Right lobe of liver (tissue), 6 donors: ENCODE data around the gene LDAH. TPM values are rescaled to one million over a fixed set of nuclear protein-coding genes. Genes with fewer than 3 reads are reported as not detected.

Experiments used
- ATAC-seq, 4 donors: fragments of 200-7000 bp; cut with Tn5 transposase; one replicate each; pipeline ENCODE4 v1.9.1; 2020; ENCODE audit warnings: mild to moderate bottlenecking in 4 of 4, moderate library complexity in 4 of 4
- DNase-seq, 3 donors: peaks; one replicate each; pipeline ENCODE4 v3.0.0-alpha.2; 2020
- H3K27ac ChIP-seq, 3 donors: fragments of 200-600 bp; one replicate each; pipeline ENCODE4 v1.8.0; 2022
- H3K27me3 ChIP-seq, 2 donors: fragments of 200-600 bp; one replicate each; pipeline ENCODE4 v1.8.0; 2022
- H3K36me3 ChIP-seq, 4 donors: fragments of 200-600 bp; sonication (generic) in 1 of 4; one replicate each; pipeline versions ENCODE4 v1.5.1 to v1.8.0; 2017 to 2022; ENCODE audit warnings: control low read depth in 1 of 4
- H3K4me1 ChIP-seq, 4 donors: fragments of 200-600 bp; sonication (generic) in 1 of 4; one replicate each; pipeline versions ENCODE4 v1.5.1 to v1.8.0; 2017 to 2022; ENCODE audit warnings: control low read depth in 1 of 4
- H3K4me3 ChIP-seq, 3 donors: fragments of 200-600 bp; one replicate each; pipeline ENCODE4 v1.8.0; 2022
- H3K9me3 ChIP-seq, 4 donors: fragments of 200-600 bp; sonication (generic) in 1 of 4; one replicate each; pipeline versions ENCODE4 v1.5.1 to v1.8.0; 2017 to 2022; ENCODE audit warnings: control low read depth in 1 of 4
- CTCF ChIP-seq, 4 donors: fragments of 200-600 bp in 3 of 4; fragments of 450-650 bp in 1 of 4; IDR thresholded peaks; one replicate each; pipeline versions ENCODE4 v1.5.1 to v1.8.0; 2016 to 2022; ENCODE audit warnings: antibody characterized with exemption in 4 of 4, mild to moderate bottlenecking in 2 of 4
- POLR2A ChIP-seq: fragments of 450-650 bp; IDR thresholded peaks from one replicate; pipeline ENCODE4 v1.6.1; 2017; ENCODE audit warnings: antibody characterized with exemption, mild to moderate bottlenecking
- WGBS: methylation state at CpG from one replicate; pipeline ENCODE4 v1.1.6; 2018; ENCODE audit warnings: low coverage, low lambda C conversion rate; ENCODE audit not compliant: insufficient coverage; ENCODE audit errors: missing lambda C conversion rate; 5-methylcytosine and 5-hydroxymethylcytosine counted together
- intact Hi-C, 2 donors: fragments of 100-400 bp; cut with DNase I; formaldehyde crosslinking; loops; one replicate each; pipeline versions ENCODE4 v1.11.2 to v1.14.1; 2022
- total RNA-seq, 6 experiments: library from RNA; depleted of rRNA in 2 of 6; stranded (reverse); fragments of >200 nt in 2 of 6; fragmentation: NEBNext Ultra II Directional in 3 of 6; extraction: Animal tissue kit (Norgen Biotek cat#: 25700) in 3 of 6; gene quantifications; one replicate each; pipeline versions ENCODE4 v1.1.0 to v1.2.4, GENCODE V29; 2016 to 2023
- donor health status: DM: no; HTN: yes; CAD: no.
- donor health status: DM: no; HTN: no; CAD: no.
- donor health status: DM: no; HTN: no; CAD: no.
- donor health status: DM: no; HTN: yes; CAD: no.
- donor health status: DM: no; HTN: yes; CAD: no.

LDAH gene
- total RNA-seq, 6 experiments from 2014 or later: 9.0 to 18.7 (median 14.1) TPM

- intact Hi-C loops: no loop called here
- no peaks in the 10 kb centered on the region for H3K9me3 ChIP-seq
- TF ChIP-seq CTCF (IDR thresholded peaks at IDR 0.05) (no peak), POLR2A (no peak)
- H3K27me3 ChIP-seq: no peaks in the 10 kb centered on the region
- ATAC-seq: peak in 3 of 4 donors; percentile 6 to 22 (median 9)
- 27% methylated on average over 4 of the region's 4 CpGs for WGBS
- peaks cover 0 to 25% (median 10%) of the 10 kb centered on the region in 4 donors for H3K4me1 ChIP-seq
- no peaks in the 10 kb centered on the region for H3K36me3 ChIP-seq
- H3K4me3 ChIP-seq: no peak overlapping the region
- DNase-seq: no peak
- peak overlapping the region in 2 of 3 donors; percentile 0 to 29 for H3K27ac ChIP-seq
These were observed 123.8 kb downstream of the LDAH start for GRCh38 chr2:20698916-20699613.

DNA sequence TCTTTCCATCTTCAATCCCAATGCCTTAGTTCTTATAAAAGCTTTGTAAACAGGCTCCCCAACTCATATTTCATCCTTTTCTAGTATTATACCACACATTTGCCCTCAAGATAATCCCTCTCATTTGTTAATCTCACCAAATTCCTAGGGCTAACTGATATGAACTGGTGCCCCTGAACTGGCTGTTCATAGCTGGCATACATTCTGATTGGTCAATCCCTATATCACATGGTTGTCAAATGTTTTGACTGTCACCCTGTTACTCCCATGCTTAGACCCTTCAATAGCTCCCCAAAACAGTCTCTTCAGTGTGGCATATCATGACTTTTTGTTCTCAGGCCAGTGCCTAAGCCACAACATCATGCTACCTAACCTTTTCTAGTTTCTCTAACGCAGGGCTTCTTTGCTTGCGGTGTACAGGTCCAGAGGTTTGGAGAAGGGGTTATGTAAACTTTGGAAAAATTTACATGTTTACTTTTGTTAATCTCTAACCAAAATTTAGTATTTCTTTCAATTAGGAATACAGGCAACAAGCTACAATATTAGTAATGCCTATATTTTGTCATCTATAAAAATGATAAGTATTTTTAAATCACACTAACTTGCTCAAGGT, 125.5 kb downstream of the LDAH start:
- TF ChIP-seq CTCF (IDR thresholded peaks at IDR 0.05): no peak
- no peak for TF ChIP-seq POLR2A
- no peaks in the 10 kb centered on the region for H3K36me3 ChIP-seq
- H3K27me3 ChIP-seq: no peaks in the 10 kb centered on the region
- H3K4me3 ChIP-seq: no peak overlapping the region
- ATAC-seq: peak; percentile 87 to 92 (median 90)
- H3K9me3 ChIP-seq: no peaks in the 10 kb centered on the region
- H3K27ac ChIP-seq: peak overlapping the region in 2 of 3 donors; percentile 70 to 71
- intact Hi-C loops: no loop called here
- peaks cover 0 to 25% (median 10%) of the 10 kb centered on the region in 4 donors for H3K4me1 ChIP-seq
- DNase-seq: no peak
- 33% methylated on average over 2 of the region's 2 CpGs for WGBS

- 95% methylated on average over 2 of the region's 2 CpGs for WGBS
- no peak for ATAC-seq
- no peaks in the 10 kb centered on the region for H3K27me3 ChIP-seq
- peak overlapping the region in 1 of 3 donors; percentile 70 for H3K27ac ChIP-seq
- intact Hi-C loops: no loop called here
- TF ChIP-seq POLR2A: no peak
- no peak for TF ChIP-seq CTCF (IDR thresholded peaks at IDR 0.05)
- peaks cover 0 to 29% (median 12%) of the 10 kb centered on the region in 4 donors for H3K4me1 ChIP-seq
- DNase-seq: no peak
- H3K4me3 ChIP-seq: no peak overlapping the region
- H3K36me3 ChIP-seq: no peaks in the 10 kb centered on the region
- no peaks in the 10 kb centered on the region for H3K9me3 ChIP-seq
These were observed 126.5 kb downstream of the LDAH start for GRCh38 chr2:20696366-20696765.

DNA sequence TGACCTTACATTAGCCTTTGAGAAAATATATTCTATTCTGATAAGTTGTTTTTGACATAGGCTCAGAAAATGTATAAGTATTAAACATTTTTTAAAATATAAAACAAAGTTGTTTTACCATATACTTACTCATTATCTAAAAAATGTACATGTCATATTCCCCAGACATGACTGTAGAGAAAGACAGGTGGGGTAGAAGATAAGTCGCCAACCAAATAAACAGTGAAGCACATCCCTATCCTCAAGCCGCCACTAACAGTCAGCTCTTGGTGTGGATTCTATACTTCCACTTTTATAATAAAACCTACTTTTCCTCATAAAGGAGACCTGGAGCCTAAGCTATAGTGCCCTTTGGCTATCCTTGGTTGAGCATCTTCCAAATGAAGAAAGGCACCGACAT, 129.6 kb downstream of the LDAH start:
- TF ChIP-seq POLR2A (no peak), CTCF (IDR thresholded peaks at IDR 0.05) (no peak)
- intact Hi-C loops: no loop called here
- Histone ChIP-seq H3K27me3 (no peaks in the 10 kb centered on the region), H3K36me3 (no peaks in the 10 kb centered on the region), H3K9me3 (no peaks in the 10 kb centered on the region), H3K27ac (no peak overlapping the region), H3K4me3 (no peak overlapping the region), H3K4me1 (peaks cover 0 to 36% (median 17%) of the 10 kb centered on the region in 4 donors)
- WGBS: 100% methylated on average over 2 of the region's 3 CpGs
- ATAC-seq (no peak), DNase-seq (no peak)
